Gastrocnemius medialis (tissue), 4 donors: ENCODE results near the gene RHEB.

Source experiments
- POLR2A ChIP-seq, 2 donors: fragments of 450-650 bp; IDR thresholded peaks; one replicate each; pipeline ENCODE4 v1.6.1; 2017; ENCODE audit warnings: antibody characterized with exemption in 2 of 2, mild to moderate bottlenecking in 2 of 2, moderate library complexity in 2 of 2
- TF ChIP-seq, protein P1 (sequence below), 5 experiments: fragments of 450-650 bp in 3 of 5; fragments of 200-600 bp in 2 of 5; sonication (generic) in 2 of 5; IDR thresholded peaks in 4 of 5; conservative IDR thresholded peaks in 1 of 5; 1 replicate in 4 of 5; 2 replicates in 1 of 5; pipeline ENCODE4 v1.5.1; 2016 to 2019; ENCODE audit warnings: antibody characterized with exemption in 5 of 5, mild to moderate bottlenecking in 3 of 5, moderate library complexity in 3 of 5

DNA sequence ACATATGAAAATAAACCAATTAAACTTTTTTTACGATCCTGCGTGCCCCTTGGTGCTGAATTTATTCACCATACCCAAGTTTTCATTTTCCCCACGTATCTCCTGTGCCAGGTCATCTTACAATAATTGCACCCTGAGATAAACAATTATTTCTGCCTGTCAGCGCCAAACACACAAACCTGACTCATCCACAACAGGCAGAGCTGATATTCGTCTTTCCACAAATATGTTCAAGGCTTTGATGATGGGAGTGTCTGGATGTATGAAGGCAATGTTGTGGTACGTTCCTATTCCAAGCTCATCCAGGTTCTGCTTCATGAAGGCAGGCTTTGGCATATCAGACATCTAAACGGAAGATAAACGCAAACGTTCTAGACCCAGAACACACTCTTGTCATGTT, 45.8 kb upstream of the RHEB start:
- no peak for TF ChIP-seq POLR2A (IDR thresholded peaks at IDR 0.05)
- TF ChIP-seq, protein P1, sequence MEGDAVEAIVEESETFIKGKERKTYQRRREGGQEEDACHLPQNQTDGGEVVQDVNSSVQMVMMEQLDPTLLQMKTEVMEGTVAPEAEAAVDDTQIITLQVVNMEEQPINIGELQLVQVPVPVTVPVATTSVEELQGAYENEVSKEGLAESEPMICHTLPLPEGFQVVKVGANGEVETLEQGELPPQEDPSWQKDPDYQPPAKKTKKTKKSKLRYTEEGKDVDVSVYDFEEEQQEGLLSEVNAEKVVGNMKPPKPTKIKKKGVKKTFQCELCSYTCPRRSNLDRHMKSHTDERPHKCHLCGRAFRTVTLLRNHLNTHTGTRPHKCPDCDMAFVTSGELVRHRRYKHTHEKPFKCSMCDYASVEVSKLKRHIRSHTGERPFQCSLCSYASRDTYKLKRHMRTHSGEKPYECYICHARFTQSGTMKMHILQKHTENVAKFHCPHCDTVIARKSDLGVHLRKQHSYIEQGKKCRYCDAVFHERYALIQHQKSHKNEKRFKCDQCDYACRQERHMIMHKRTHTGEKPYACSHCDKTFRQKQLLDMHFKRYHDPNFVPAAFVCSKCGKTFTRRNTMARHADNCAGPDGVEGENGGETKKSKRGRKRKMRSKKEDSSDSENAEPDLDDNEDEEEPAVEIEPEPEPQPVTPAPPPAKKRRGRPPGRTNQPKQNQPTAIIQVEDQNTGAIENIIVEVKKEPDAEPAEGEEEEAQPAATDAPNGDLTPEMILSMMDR (IDR thresholded peaks at IDR 0.05 in 4 of 5, conservative IDR thresholded peaks at IDR 0.05 in 1 of 5) = no peak
